ENCODE data around the gene SLC45A3. TPM values are rescaled to one million over a fixed set of nuclear protein-coding genes. Genes with fewer than 3 reads are reported as not detected.

SLC45A3 gene
- total and polyA plus RNA-seq, 3 donors from 2014 or later = 4.5 to 8.9 (median 7.3) TPM

GRCh38 chr1:205667909-205668643 is 12.2 kb downstream of the SLC45A3 start:
- H3K27ac ChIP-seq = no peak overlapping the region
- DNase-seq = no peak
- intact Hi-C loops (cut with DNase I; ENCODE audit: low total_unique reads) = no loop called here
- H3K36me3 ChIP-seq (ENCODE audit: low read depth, missing control alignments) = no peaks in the 10 kb centered on the region
- 82 to 86% methylated on average over 11 of the region's 11 CpGs for WGBS, 2 donors
- no peak overlapping the region for H3K4me3 ChIP-seq
- peaks cover 15% of the 10 kb centered on the region for H3K4me1 ChIP-seq
- TF ChIP-seq POLR2A (IDR thresholded peaks at IDR 0.05) = no peak
- H3K27me3 ChIP-seq = no peaks in the 10 kb centered on the region
- no peaks in the 10 kb centered on the region for H3K9me3 ChIP-seq

- Histone ChIP-seq H3K27ac (no peak overlapping the region), H3K4me3 (no peak overlapping the region), H3K9me3 (no peaks in the 10 kb centered on the region), H3K27me3 (no peaks in the 10 kb centered on the region), H3K4me1 (peaks cover 5% of the 10 kb centered on the region), H3K36me3 (ENCODE audit: low read depth, missing control alignments) (no peaks in the 10 kb centered on the region)
- no peak for DNase-seq
- TF ChIP-seq CTCF (IDR thresholded peaks at IDR 0.05) = no peak
- TF ChIP-seq POLR2A (IDR thresholded peaks at IDR 0.05) = no peak
- intact Hi-C loops (cut with DNase I; ENCODE audit: low total_unique reads) = no loop called here
- WGBS, 2 donors = 93 to 97% methylated on average over 6 of the region's 6 CpGs
Measured at GRCh38 chr1:205666372-205667166, 13.7 kb downstream of the SLC45A3 start.

- Histone ChIP-seq H3K4me1 (no peaks in the 10 kb centered on the region), H3K9me3 (no peaks in the 10 kb centered on the region), H3K36me3 (ENCODE audit: low read depth, missing control alignments) (no peaks in the 10 kb centered on the region), H3K4me3 (no peak overlapping the region), H3K27me3 (no peaks in the 10 kb centered on the region), H3K27ac (no peak overlapping the region)
- DNase-seq = no peak
- 76 to 77% methylated on average over 8 of the region's 9 CpGs for WGBS, 2 donors
- TF ChIP-seq POLR2A (IDR thresholded peaks at IDR 0.05) (no peak), CTCF (IDR thresholded peaks at IDR 0.05) (no peak)
- intact Hi-C loops (cut with DNase I; ENCODE audit: low total_unique reads) = no loop called here
Measured at GRCh38 chr1:205665201-205666045, 14.9 kb downstream of the SLC45A3 start.

GRCh38 chr1:205664399-205665017 is 15.8 kb downstream of the SLC45A3 start:
- TF ChIP-seq CTCF (IDR thresholded peaks at IDR 0.05) = no peak
- no peak for TF ChIP-seq POLR2A (IDR thresholded peaks at IDR 0.05)
- Histone ChIP-seq H3K27me3 (no peaks in the 10 kb centered on the region), H3K27ac (no peak overlapping the region), H3K4me1 (no peaks in the 10 kb centered on the region), H3K4me3 (no peak overlapping the region), H3K9me3 (no peaks in the 10 kb centered on the region), H3K36me3 (ENCODE audit: low read depth, missing control alignments) (no peaks in the 10 kb centered on the region)
- 81 to 86% methylated on average over 5 to 19 of the region's 19 CpGs for WGBS, 2 donors
- intact Hi-C loops (cut with DNase I; ENCODE audit: low total_unique reads) = no loop called here
- no peak for DNase-seq
